PC-9 (cell line): Measurements from ENCODE around the gene STK24.

ENCODE experiments used
- CTCF ChIP-seq: fragments of 200-600 bp; sonication (generic); conservative IDR thresholded peaks from 2 replicates; pipeline ENCODE4 v1.6.1; 2017; ENCODE audit warnings: mixed run types, antibody characterized with exemption, mild to moderate bottlenecking, moderate library complexity
- EZH2 ChIP-seq: fragments of 200-600 bp; sonication (generic); IDR thresholded peaks from 2 replicates; pipeline ENCODE4 v1.8.0; 2017; ENCODE audit warnings: antibody characterized with exemption, low read depth

GRCh38 chr13:98409281-98409680 is 167.6 kb downstream of the STK24 start:
- TF ChIP-seq CTCF (no peak), EZH2 (no peak)
